K562 (cell line): ENCODE data around the gene CEP78. TPM values are rescaled to one million over a fixed set of nuclear protein-coding genes. Genes with fewer than 3 reads are reported as not detected.
A peak's percentile ranks its signal among the peaks of the same experiment; 100 is the strongest.

Experiments used
- ATAC-seq: fragments of 200-7000 bp; cut with Tn5 transposase; 3 replicates; pipeline ENCODE4 v1.9.1; 2020; ENCODE audit warnings: moderate library complexity
- BruUV-seq: library from RNA; stranded (reverse); fragments of 400-500 nt; replicated peaks from 2 replicates; lab custom pipeline; 2021; lab: Mats Ljungman, UMichigan
- CTCF ChIA-PET: fragments of 300-600 bp; formaldehyde crosslinking; extraction: SDS; loops from one replicate; lab custom pipeline; 2021; ENCODE audit warnings: low intra/inter-chr PET ratio; lab: Yijun Ruan, JAX
- POLR2A ChIA-PET: fragments of 300-600, 350-650 bp; sonication (Branson Sonifier 250); formaldehyde crosslinking; extraction: SDS; loops from one replicate; lab custom pipeline; 2021; ENCODE audit warnings: antibody characterized with exemption, inconsistent platforms; lab: Yijun Ruan, JAX
- DNase-seq, 4 experiments: peaks; one replicate each; pipeline versions ENCODE4 v3.0.0 to v3.0.0-alpha.2; 2011 to 2018; ENCODE audit warnings: low spot score in 3 of 4, mixed read lengths in 3 of 4; ENCODE audit errors: extremely low read depth in 1 of 4
- FAIRE-seq: peaks from 2 replicates; lab custom pipeline; 2011; peaks lifted over from hg19 to GRCh38; lab: Jason Lieb, UNC
- H2AFZ ChIP-seq: 2 replicates; pipeline ENCODE4 v1.6.0; 2011; ENCODE audit warnings: low read depth, low read length, control low read depth, inconsistent platforms
- H3K27ac ChIP-seq: fragments of 200-600 bp; 3 replicates; pipeline ENCODE4 v1.8.0; 2011; ENCODE audit warnings: low read depth, mild to moderate bottlenecking, control low read depth, inconsistent platforms, low read length, moderate library complexity, mixed read lengths; ENCODE audit errors: extremely low read depth
- H3K27me3 ChIP-seq, 2 experiments: fragments of 300-600 bp in 1 of 2; 2 replicates in 1 of 2; 3 replicates in 1 of 2; pipeline versions ENCODE4 v1.6.0 to v1.8.0; 2011; ENCODE audit warnings: inconsistent platforms in 2 of 2, low read length in 2 of 2, mild to moderate bottlenecking in 1 of 2, mixed read lengths in 1 of 2, moderate library complexity in 1 of 2; ENCODE audit not compliant: control insufficient read depth in 2 of 2, insufficient read depth in 2 of 2
- H3K36me3 ChIP-seq: fragments of 300-600 bp; 3 replicates; pipeline ENCODE4 v1.8.0; 2011; ENCODE audit warnings: mild to moderate bottlenecking, low read length, inconsistent platforms; ENCODE audit not compliant: control insufficient read depth, insufficient read depth
- H3K4me1 ChIP-seq, 2 experiments: fragments of 200-600 bp in 1 of 2; replicated peaks in 1 of 2; 2 replicates in 1 of 2; 3 replicates in 1 of 2; pipeline versions ENCODE4 v1.5.1 to v1.8.0; 2011; ENCODE audit warnings: inconsistent platforms in 2 of 2, low read length in 2 of 2, mild to moderate bottlenecking in 1 of 2, mixed read lengths in 1 of 2, moderate library complexity in 1 of 2; ENCODE audit not compliant: control insufficient read depth in 2 of 2, insufficient read depth in 2 of 2
- H3K4me2 ChIP-seq: 2 replicates; pipeline ENCODE4 v1.6.1; 2011; ENCODE audit warnings: low read length, control low read depth, inconsistent platforms, mixed read lengths; ENCODE audit not compliant: insufficient read depth
- H3K4me3 ChIP-seq: fragments of 200-600 bp; sonication (generic), shearing (Covaris generic); 2 replicates; pipeline ENCODE4 v1.5.1; 2016; ENCODE audit warnings: control low read depth, inconsistent platforms
- H3K79me2 ChIP-seq: fragments of 200-600 bp; 3 replicates; pipeline ENCODE4 v1.8.0; 2011; ENCODE audit warnings: low read length, inconsistent platforms; ENCODE audit not compliant: control insufficient read depth, insufficient read depth
- H3K9ac ChIP-seq, 2 experiments: 2 replicates each; pipeline versions ENCODE4 v1.6.0 to v1.6.1; 2011; ENCODE audit warnings: low read depth in 2 of 2, low read length in 2 of 2, control low read depth in 1 of 2, inconsistent platforms in 1 of 2, mild to moderate bottlenecking in 1 of 2, mixed read lengths in 1 of 2; ENCODE audit not compliant: insufficient read depth in 1 of 2
- H3K9me1 ChIP-seq: one replicate; pipeline ENCODE4 v1.6.0; 2011; ENCODE audit warnings: inconsistent platforms, mild to moderate bottlenecking, low read length, moderate library complexity; ENCODE audit not compliant: control insufficient read depth, insufficient read depth
- H3K9me3 ChIP-seq: replicated peaks from 2 replicates; pipeline ENCODE4 v1.5.1; 2011; ENCODE audit warnings: low read depth, low read length, inconsistent platforms; ENCODE audit not compliant: control insufficient read depth, insufficient read depth
- H4K20me1 ChIP-seq: replicated peaks from 2 replicates; pipeline ENCODE4 v1.6.1; 2011; ENCODE audit warnings: low read length, inconsistent platforms, mixed read lengths; ENCODE audit not compliant: control insufficient read depth, insufficient read depth
- DEAF1 ChIP-seq: fragments of 450-650 bp; formaldehyde crosslinking; IDR thresholded peaks from 2 replicates; pipeline ENCODE4 v1.4.0; 2020; ENCODE audit warnings: mild to moderate bottlenecking, moderate library complexity
- EGR1 ChIP-seq: fragments of 450-650 bp; conservative IDR thresholded peaks from 2 replicates; pipeline ENCODE4 v1.6.1; 2017; ENCODE audit warnings: mild to moderate bottlenecking
- MLLT1 ChIP-seq, 2 experiments: fragments of 450-650 bp; IDR thresholded peaks; 2 replicates each; pipeline ENCODE4 v1.6.1; 2016
- NRF1 ChIP-seq, 2 experiments: fragments of 450-650 bp; IDR thresholded peaks in 1 of 2; conservative IDR thresholded peaks in 1 of 2; 2 replicates each; pipeline ENCODE4 v1.6.1; 2014; ENCODE audit warnings: mild to moderate bottlenecking in 2 of 2
- SAP30 ChIP-seq: fragments of 200-600 bp; sonication (generic); IDR thresholded peaks from 2 replicates; pipeline ENCODE4 v1.6.1; 2012; ENCODE audit warnings: borderline replicate concordance, low read depth, mild to moderate bottlenecking, moderate library complexity, low read length, control low read depth, inconsistent platforms; ENCODE audit not compliant: insufficient read depth, poor library complexity, severe bottlenecking
- SMAD1 ChIP-seq: fragments of 150-350 bp; IDR thresholded peaks from 2 replicates; pipeline ENCODE4 v1.6.1; 2014; ENCODE audit warnings: low read length, low read depth; ENCODE audit not compliant: partially characterized antibody
- SPI1 ChIP-seq: IDR thresholded peaks from 2 replicates; pipeline ENCODE4 v1.6.1; 2011; ENCODE audit warnings: low read depth, low read length, control low read depth, borderline replicate concordance
- ZNF165 ChIP-seq: fragments of 250-450 bp; sonication (Bioruptor Pico); IDR thresholded peaks from 2 replicates; pipeline ENCODE4 v1.4.0; 2020; ENCODE audit warnings: borderline replicate concordance
- ZNF830 ChIP-seq: fragments of 250-450 bp; sonication (Bioruptor Pico); IDR thresholded peaks from 2 replicates; pipeline ENCODE4 v1.5.0; 2021; ENCODE audit warnings: mild to moderate bottlenecking
- WGBS: fragments of 100-300 bp; shearing (Covaris generic); methylation state at CpG from one replicate; pipeline ENCODE4 v1.1.6; 2016; ENCODE audit warnings: low coverage, mixed read lengths; ENCODE audit not compliant: insufficient coverage; ENCODE audit errors: missing lambda C conversion rate; 5-methylcytosine and 5-hydroxymethylcytosine counted together
- in situ Hi-C: fragments of 300-500 bp; cut with MboI; formaldehyde crosslinking; loops from 4 replicates; pipeline ENCODE4 v1.15.0; 2018; ENCODE audit warnings: inconsistent platforms, mixed read lengths
- intact Hi-C: fragments of 100-400 bp; cut with micrococcal nuclease; formaldehyde crosslinking; loops from 2 replicates; pipeline ENCODE4 v1.14.2; 2022
- polyA plus RNA-seq, 8 experiments: library from polyadenylated mRNA; depleted of rRNA in 4 of 8; stranded (reverse) in 5 of 8; unstranded in 3 of 8; fragments of >200 nt; fragmentation: Nextera tagmentation in 2 of 8; fragmentation: Illumina TruSeq in 1 of 8; extraction: Ambion mirVana in 2 of 8; extraction: Trizol in 1 of 8; gene quantifications; 2 replicates each; pipeline versions ENCODE4 v1.2.1 to v1.2.3, GENCODE V29; 2011 to 2014; ENCODE audit warnings: inconsistent platforms in 1 of 8, missing spikeins in 1 of 8
- total RNA-seq, 7 experiments: library from RNA; depleted of rRNA in 6 of 7; stranded (reverse); fragments of >200 nt in 6 of 7; fragmentation: Illumina TruSeq in 2 of 7; extraction: Trizol in 2 of 7; gene quantifications; 2 replicates each; pipeline versions ENCODE4 v1.2.1 to v1.2.3, GENCODE V29; 2011 to 2021; ENCODE audit warnings: low replicate concordance in 1 of 7

CEP78 gene
- total and polyA plus RNA-seq, 9 of the 15 experiments (the other 6 are each of a cell fraction or from before 2014, with no cell fraction given) = 3.5 to 26.0 (median 21.5) TPM

- intact Hi-C loops = no loop called here
- Histone ChIP-seq H4K20me1 (peaks cover 11% of the 10 kb centered on the region; the same call in 1 of the 2 replicates), H3K79me2 (peaks cover 26% of the 10 kb centered on the region), H3K4me1 (peaks cover 4 to 15% of the 10 kb centered on the region in 2 experiments; a peak in 4 of 5 replicates), H3K27ac (no peak overlapping the region), H3K9me1 (no peaks in the 10 kb centered on the region), H3K4me2 (no peak overlapping the region), H3K27me3 (no peaks in the 10 kb centered on the region), H3K4me3 (no peak overlapping the region), H3K9me3 (no peaks in the 10 kb centered on the region), H3K36me3 (no peaks in the 10 kb centered on the region), H3K9ac (no peak overlapping the region), H2AFZ (peak overlapping the region; percentile 55; the same call in 1 of the 2 replicates)
- ATAC-seq (no peak), FAIRE-seq (no peak), DNase-seq (no peak)
- CTCF ChIA-PET = no interaction called here
- TF ChIP-seq SMAD1 (no peak), SPI1 (peak; percentile 56; the same call in 1 of the 2 replicates)
- WGBS = 47% methylated on average over 3 of the region's 5 CpGs
- BruUV-seq = no TSS peak
- POLR2A ChIA-PET = interaction anchor here (0.6 to 0.9 kb wide), 2 partner anchors 20 to 58 kb away, joined by 3 read pairs; partner anchors contain the start of gene CEP78
- in situ Hi-C loops = no loop called here
These were observed 58.7 kb downstream of the CEP78 start for GRCh38 chr9:78294290-78295176.

- Histone ChIP-seq H3K9me1 (no peaks in the 10 kb centered on the region), H3K4me1 (peaks cover 4 to 15% of the 10 kb centered on the region in 2 experiments; a peak in 4 of 5 replicates), H3K4me2 (no peak overlapping the region), H4K20me1 (peaks cover 11% of the 10 kb centered on the region; the same call in 1 of the 2 replicates), H2AFZ (peak overlapping the region; percentile 55; the same call in 1 of the 2 replicates), H3K9ac (no peak overlapping the region), H3K36me3 (peaks cover 6% of the 10 kb centered on the region; the same call in 2 of the 3 replicates), H3K27ac (no peak overlapping the region), H3K27me3 (no peaks in the 10 kb centered on the region), H3K9me3 (no peaks in the 10 kb centered on the region), H3K79me2 (peaks cover 33% of the 10 kb centered on the region), H3K4me3 (no peak overlapping the region)
- FAIRE-seq (no peak), ATAC-seq (no peak), DNase-seq (no peak)
- in situ Hi-C loops (no loop called here), intact Hi-C loops (no loop called here)
- WGBS = no CpG with 5 or more reads among the region's 3 CpGs
- TF ChIP-seq EGR1 = no peak
- TF ChIP-seq MLLT1 (IDR thresholded peaks at IDR 0.05) = no peak
- no peak for TF ChIP-seq ZNF830 (CRISPR knock-in tag)
- no peak for TF ChIP-seq DEAF1
- TF ChIP-seq ZNF165 (CRISPR knock-in tag) = no peak
- no peak for TF ChIP-seq NRF1 (conservative IDR thresholded peaks at IDR 0.05 in 1 of 2, IDR thresholded peaks at IDR 0.05 in 1 of 2)
- TF ChIP-seq SAP30 = no peak
- CTCF ChIA-PET = no interaction called here
- POLR2A ChIA-PET = interaction anchor here (0.6 kb wide), 1 partner anchor 21 kb away, joined by 3 read pairs; no protein-coding TSS in a partner anchor
- BruUV-seq = no TSS peak
These were observed 59.3 kb downstream of the CEP78 start for GRCh38 chr9:78295177-78295575.
